GM23338 (cell line): ENCODE results near the gene GRIN2A. TPM values are rescaled to one million over a fixed set of nuclear protein-coding genes. Genes with fewer than 3 reads are reported as not detected.

Experiments
- ATAC-seq: fragments of 200-7000 bp; cut with Tn5 transposase; 3 replicates; pipeline ENCODE4 v1.9.1; 2020
- DNase-seq: peaks from one replicate; pipeline ENCODE4 v3.0.0-alpha.2; 2015; ENCODE audit warnings: low spot score
- H2AFZ ChIP-seq: fragments of 200-600 bp; sonication (generic); 2 replicates; pipeline ENCODE4 v1.8.0; 2016; ENCODE audit warnings: antibody characterized with exemption, mild to moderate bottlenecking, moderate library complexity
- H3F3A ChIP-seq: fragments of 200-600 bp; sonication (generic); replicated peaks from 2 replicates; pipeline ENCODE4 v1.8.0; 2017; ENCODE audit warnings: antibody characterized with exemption, mixed run types, low read depth
- H3K27ac ChIP-seq: fragments of 200-600 bp; sonication (generic); 2 replicates; pipeline ENCODE4 v1.6.1; 2016; ENCODE audit warnings: low read depth
- H3K27me3 ChIP-seq: fragments of 200-600 bp; sonication (generic); 2 replicates; pipeline ENCODE4 v1.8.0; 2016; ENCODE audit warnings: mild to moderate bottlenecking, mixed run types, moderate library complexity; ENCODE audit not compliant: insufficient read depth
- H3K36me3 ChIP-seq: fragments of 200-600 bp; sonication (generic); 2 replicates; pipeline ENCODE4 v1.8.0; 2016; ENCODE audit warnings: mild to moderate bottlenecking; ENCODE audit not compliant: insufficient read depth
- H3K4me1 ChIP-seq: fragments of 200-600 bp; sonication (generic); 2 replicates; pipeline ENCODE4 v1.8.0; 2016; ENCODE audit warnings: mild to moderate bottlenecking, moderate library complexity; ENCODE audit not compliant: insufficient read depth
- H3K4me2 ChIP-seq: fragments of 200-600 bp; sonication (generic); 2 replicates; pipeline ENCODE4 v1.7.1; 2017; ENCODE audit warnings: mixed run types
- H3K4me3 ChIP-seq: fragments of 200-600 bp; sonication (generic); 2 replicates; pipeline ENCODE4 v1.6.1; 2016; ENCODE audit warnings: mixed run types
- H3K79me2 ChIP-seq: fragments of 200-600 bp; sonication (generic); replicated peaks from 2 replicates; pipeline ENCODE4 v1.8.0; 2017; ENCODE audit warnings: mild to moderate bottlenecking; ENCODE audit not compliant: insufficient read depth
- H3K9me2 ChIP-seq: fragments of 200-600 bp; sonication (generic); 2 replicates; pipeline ENCODE4 v1.8.0; 2017; ENCODE audit not compliant: insufficient read depth
- H4K20me1 ChIP-seq: fragments of 200-600 bp; sonication (generic); replicated peaks from 2 replicates; pipeline ENCODE4 v1.8.0; 2017; ENCODE audit warnings: mild to moderate bottlenecking; ENCODE audit not compliant: insufficient read depth
- H3K27ac Mint-ChIP-seq: 2 replicates; pipeline ENCODE4 v1.8.0; 2020; ENCODE audit warnings: inconsistent platforms, mild to moderate bottlenecking, moderate library complexity, mixed read lengths
- H3K27me3 Mint-ChIP-seq: 3 replicates; pipeline ENCODE4 v1.8.0; 2022; ENCODE audit warnings: low read depth, mild to moderate bottlenecking, moderate library complexity, mixed read lengths, inconsistent platforms; ENCODE audit not compliant: insufficient read depth, poor library complexity
- H3K36me3 Mint-ChIP-seq: 3 replicates; pipeline ENCODE4 v1.8.0; 2021; ENCODE audit warnings: low read depth, mild to moderate bottlenecking, inconsistent platforms, moderate library complexity, mixed read lengths
- H3K4me1 Mint-ChIP-seq: 3 replicates; pipeline ENCODE4 v1.8.0; 2020; ENCODE audit warnings: mild to moderate bottlenecking, inconsistent platforms, mixed read lengths
- H3K4me3 Mint-ChIP-seq: 3 replicates; pipeline ENCODE4 v1.8.0; 2021; ENCODE audit warnings: moderate library complexity, mild to moderate bottlenecking, inconsistent platforms, mixed read lengths
- H3K9me3 Mint-ChIP-seq: 3 replicates; pipeline ENCODE4 v1.8.0; 2020; ENCODE audit warnings: moderate library complexity, mild to moderate bottlenecking, inconsistent platforms, mixed read lengths
- CREB1 ChIP-seq: fragments of 250-450 bp; sonication (Bioruptor Pico); IDR thresholded peaks from 2 replicates; pipeline ENCODE4 v1.5.0; 2020; ENCODE audit warnings: low read depth, mild to moderate bottlenecking, moderate library complexity
- CTCF ChIP-seq, 2 experiments: fragments of 200-600 bp in 1 of 2; sonication (generic) in 1 of 2; conservative IDR thresholded peaks; 2 replicates each; pipeline versions ENCODE4 v1.5.1 to v1.6.1; 2016 to 2017; ENCODE audit warnings: antibody characterized with exemption in 2 of 2, low read depth in 2 of 2, mild to moderate bottlenecking in 2 of 2, moderate library complexity in 1 of 2
- ETS1 ChIP-seq: IDR thresholded peaks from 2 replicates; pipeline ENCODE4 v1.6.1; 2016; ENCODE audit warnings: antibody characterized with exemption
- EZH2 ChIP-seq: fragments of 200-600 bp; sonication (generic); IDR thresholded peaks from one replicate; pipeline ENCODE4 v1.8.0; 2017; ENCODE audit warnings: antibody characterized with exemption, mild to moderate bottlenecking, low read depth; ENCODE audit not compliant: unreplicated experiment
- EZH2phosphoT487 ChIP-seq: fragments of 200-600 bp; sonication (generic); IDR thresholded peaks from one replicate; pipeline ENCODE4 v1.8.1; 2018; ENCODE audit warnings: antibody characterized with exemption; ENCODE audit not compliant: unreplicated experiment
- JUNB ChIP-seq: IDR thresholded peaks from one replicate; pipeline ENCODE4 v1.6.1; 2016; ENCODE audit warnings: antibody characterized with exemption; ENCODE audit not compliant: unreplicated experiment
- NANOG ChIP-seq: IDR thresholded peaks from 2 replicates; pipeline ENCODE4 v1.6.1; 2016; ENCODE audit warnings: antibody characterized with exemption, borderline replicate concordance
- POLR2AphosphoS5 ChIP-seq: IDR thresholded peaks from 2 replicates; pipeline ENCODE4 v1.6.1; 2016; ENCODE audit warnings: antibody characterized with exemption, low read depth
- STAT1 ChIP-seq: IDR thresholded peaks from one replicate; pipeline ENCODE4 v1.6.1; 2016; ENCODE audit warnings: antibody characterized with exemption; ENCODE audit not compliant: unreplicated experiment
- ZNF331 ChIP-seq: fragments of 250-450 bp; sonication (Bioruptor Pico); IDR thresholded peaks from 2 replicates; pipeline ENCODE4 v1.5.0; 2020; ENCODE audit warnings: low read depth, mild to moderate bottlenecking, moderate library complexity
- ZNF462 ChIP-seq: fragments of 250-450 bp; sonication (Bioruptor Pico); IDR thresholded peaks from 2 replicates; pipeline ENCODE4 v1.5.0; 2020; ENCODE audit warnings: mild to moderate bottlenecking, moderate library complexity
- polyA plus RNA-seq: library from polyadenylated mRNA; unstranded; fragments of >200 nt; fragmentation: Nextera tagmentation; extraction: Ambion mirVana; gene quantifications from 2 replicates; pipeline ENCODE4 v1.2.1, GENCODE V29; 2016
- total RNA-seq: library from RNA; depleted of rRNA; stranded (reverse); fragments of >200 nt; shearing (Covaris generic); gene quantifications from 2 replicates; pipeline ENCODE4 v1.2.3, GENCODE V29; 2014

Gene GRIN2A
- total and polyA plus RNA-seq, 2 experiments from 2014 or later = 0.89 to 5.1 TPM

- H2AFZ ChIP-seq = no peak overlapping the region
- H3K79me2 ChIP-seq = no peaks in the 10 kb centered on the region
- no peak overlapping the region for H3K4me3 ChIP-seq
- Mint-ChIP-seq H3K4me1 (no peaks in the 10 kb centered on the region; the same call in 2 of the 3 replicates), H3K36me3 (no peaks in the 10 kb centered on the region), H3K9me3 (no peaks in the 10 kb centered on the region), H3K27ac (no peak overlapping the region), H3K27me3 (no peaks in the 10 kb centered on the region), H3K4me3 (no peak overlapping the region)
- DNase-seq (no peak), ATAC-seq (no peak)
- no peak overlapping the region for H3K27ac ChIP-seq
- no peaks in the 10 kb centered on the region for H3K27me3 ChIP-seq
- no peak overlapping the region for H3K4me2 ChIP-seq
- no peaks in the 10 kb centered on the region for H3K36me3 ChIP-seq
- H3F3A ChIP-seq = no peaks in the 10 kb centered on the region
- 0 out of 2 replicates have a peak, but pooled peaks cover 10% of the 10 kb centered on the region for H3K9me2 ChIP-seq
- no peak for TF ChIP-seq NANOG
- no peak for TF ChIP-seq JUNB
- TF ChIP-seq CREB1 = no peak
- TF ChIP-seq POLR2AphosphoS5 = no peak
- TF ChIP-seq STAT1 = no peak
- no peak for TF ChIP-seq EZH2
- no peaks in the 10 kb centered on the region for H4K20me1 ChIP-seq
- no peaks in the 10 kb centered on the region for H3K4me1 ChIP-seq
These were observed 315.1 kb downstream of the GRIN2A start for GRCh38 chr16:9867176-9867575.

GRCh38 chr16:9864461-9864860 lies 317.8 kb downstream of the GRIN2A start:
- no peak overlapping the region for H2AFZ ChIP-seq
- no peaks in the 10 kb centered on the region for H3K79me2 ChIP-seq
- DNase-seq = peak; percentile 3
- H3K4me2 ChIP-seq = no peak overlapping the region
- ATAC-seq = no peak
- peaks cover 3% of the 10 kb centered on the region for H3K27me3 Mint-ChIP-seq
- H3K27me3 ChIP-seq = no peaks in the 10 kb centered on the region
- peaks cover 2% of the 10 kb centered on the region; the same call in 1 of the 3 replicates for H3K4me1 Mint-ChIP-seq
- H3K4me3 Mint-ChIP-seq = no peak overlapping the region
- H3K9me2 ChIP-seq = 0 out of 2 replicates have a peak, but pooled peaks cover 10% of the 10 kb centered on the region
- no peaks in the 10 kb centered on the region for H3K4me1 ChIP-seq
- no peak overlapping the region for H3K4me3 ChIP-seq
- H3K36me3 Mint-ChIP-seq = no peaks in the 10 kb centered on the region
- no peak overlapping the region for H3K27ac ChIP-seq
- no peaks in the 10 kb centered on the region for H3K36me3 ChIP-seq
- no peaks in the 10 kb centered on the region for H3K9me3 Mint-ChIP-seq
- no peaks in the 10 kb centered on the region for H4K20me1 ChIP-seq
- H3K27ac Mint-ChIP-seq = no peak overlapping the region
- no peaks in the 10 kb centered on the region for H3F3A ChIP-seq
- TF ChIP-seq EZH2 (no peak), EZH2phosphoT487 (no peak), ZNF462 (CRISPR knock-in tag) (no peak), POLR2AphosphoS5 (no peak), CTCF (conservative IDR thresholded peaks at IDR 0.05; ENCODE audit: low read depth in 2 of 2) (no peak), ETS1 (no peak), STAT1 (no peak), JUNB (no peak), ZNF331 (CRISPR knock-in tag) (no peak), CREB1 (no peak)
